ENCODE results near the gene IL22. TPM values are rescaled to one million over a fixed set of nuclear protein-coding genes. Genes with fewer than 3 reads are reported as not detected.

The IL22 gene
- total RNA-seq, 1 experiment from 2014 or later = not detected

- no CpG with 5 or more reads among the region's 2 CpGs for WGBS (ENCODE audit: extremely low coverage, insufficient read length, low lambda C conversion rate)
- no peak overlapping the region for H3T11ph ChIP-seq (ENCODE audit: low read length)
- H3K9me3 ChIP-seq (ENCODE audit: control insufficient read depth, low read depth, low read length) = no peaks in the 10 kb centered on the region
- H2BK20ac ChIP-seq (ENCODE audit: low read depth, low read length, poor library complexity, severe bottlenecking) = no peak overlapping the region
- no peak overlapping the region for H2BK12ac ChIP-seq (ENCODE audit: insufficient read length, low read depth, low read length)
- H3K4me1 Mint-ChIP-seq = peaks cover 7% of the 10 kb centered on the region in 2 experiments; a peak in 3 of 4 replicates
- no peaks in the 10 kb centered on the region for H3K9me3 Mint-ChIP-seq
- no peak overlapping the region for H2AFZ ChIP-seq (ENCODE audit: low read length)
- no peak overlapping the region for H3K14ac ChIP-seq (ENCODE audit: insufficient read depth, low read length)
- no peak for TF ChIP-seq CTCF (conservative IDR thresholded peaks at IDR 0.05)
- H3K56ac ChIP-seq (ENCODE audit: insufficient read length, low read depth, low read length) = no peak overlapping the region
- H3K4ac ChIP-seq (ENCODE audit: low read depth, low read length) = no peak overlapping the region
- H3K23ac ChIP-seq (ENCODE audit: insufficient read length, low read depth, low read length) = no peak overlapping the region
- no peaks in the 10 kb centered on the region for H3K79me1 ChIP-seq (ENCODE audit: insufficient read depth, low read depth, low read length, poor library complexity, severe bottlenecking)
- H4K8ac ChIP-seq (replicated peaks; ENCODE audit: insufficient read length, low read depth, low read length) = no peak overlapping the region
- H3K4me3 Mint-ChIP-seq = no peak overlapping the region
- no peaks in the 10 kb centered on the region for H4K20me1 ChIP-seq (ENCODE audit: control insufficient read depth, insufficient read depth, insufficient read length)
- H2AK5ac ChIP-seq (ENCODE audit: insufficient read length, low read length) = no peak overlapping the region
- no peak overlapping the region for H2BK15ac ChIP-seq (ENCODE audit: low read depth, low read length)
- H3K27me3 Mint-ChIP-seq (ENCODE audit: low read depth) = no peaks in the 10 kb centered on the region
- no peak overlapping the region for H4K5ac ChIP-seq (ENCODE audit: insufficient read length, low read depth, low read length)
- no peak overlapping the region for H3K4me2 ChIP-seq (ENCODE audit: insufficient read depth, insufficient read length, low read length)
- no peak overlapping the region for H3K27ac Mint-ChIP-seq
- H3K23me2 ChIP-seq (ENCODE audit: insufficient read length, low read depth, low read length, poor library complexity, severe bottlenecking) = no peaks in the 10 kb centered on the region
- no peak for DNase-seq
- no peaks in the 10 kb centered on the region for H3K27me3 ChIP-seq (ENCODE audit: insufficient read depth, low read length)
- no peak overlapping the region for H4K91ac ChIP-seq (ENCODE audit: insufficient read length, low read depth, low read length)
- no peak overlapping the region for H3K27ac ChIP-seq (ENCODE audit: insufficient read length, low read depth, low read length)
- H2BK120ac ChIP-seq (ENCODE audit: low read depth, low read length, poor library complexity, severe bottlenecking) = no peak overlapping the region
- no peak overlapping the region for H2BK5ac ChIP-seq (ENCODE audit: insufficient read length, low read length)
- no peaks in the 10 kb centered on the region for H3K4me1 ChIP-seq (ENCODE audit: insufficient read depth, low read length)
- no peak overlapping the region for H3K18ac ChIP-seq (ENCODE audit: insufficient read length, low read depth, low read length)
- no peak overlapping the region for H3K9ac ChIP-seq (ENCODE audit: extremely low read depth, insufficient read length, low read length)
- no peaks in the 10 kb centered on the region for H3K36me3 Mint-ChIP-seq (ENCODE audit: insufficient read depth in 1 of 3, low read depth in 3 of 3)
- no peaks in the 10 kb centered on the region for H3K79me2 ChIP-seq (ENCODE audit: insufficient read depth, low read length)
These were observed 19.3 kb downstream of the IL22 start for GRCh38 chr12:68234140-68234539.
